Stimulated activated CD4-positive, alpha-beta T cell treated with anti-CD3 and anti-CD28 coated beads, TNF-alpha, amount 100 ng/mL, for 4 hours (primary cell): Measurements from ENCODE around the gene ITGA8.
"Not testable (repeated sequence)": the region's sequence is repeated elsewhere in the genome, so short reads cannot be mapped to it uniquely, and the experiment has no call there.

Experiments used
- DNase-seq, 3 experiments: peaks; one replicate each; pipeline ENCODE4 v3.0.0-alpha.2; 2020; ENCODE audit warnings: low read depth in 3 of 3

The ITGA8 gene

DNA sequence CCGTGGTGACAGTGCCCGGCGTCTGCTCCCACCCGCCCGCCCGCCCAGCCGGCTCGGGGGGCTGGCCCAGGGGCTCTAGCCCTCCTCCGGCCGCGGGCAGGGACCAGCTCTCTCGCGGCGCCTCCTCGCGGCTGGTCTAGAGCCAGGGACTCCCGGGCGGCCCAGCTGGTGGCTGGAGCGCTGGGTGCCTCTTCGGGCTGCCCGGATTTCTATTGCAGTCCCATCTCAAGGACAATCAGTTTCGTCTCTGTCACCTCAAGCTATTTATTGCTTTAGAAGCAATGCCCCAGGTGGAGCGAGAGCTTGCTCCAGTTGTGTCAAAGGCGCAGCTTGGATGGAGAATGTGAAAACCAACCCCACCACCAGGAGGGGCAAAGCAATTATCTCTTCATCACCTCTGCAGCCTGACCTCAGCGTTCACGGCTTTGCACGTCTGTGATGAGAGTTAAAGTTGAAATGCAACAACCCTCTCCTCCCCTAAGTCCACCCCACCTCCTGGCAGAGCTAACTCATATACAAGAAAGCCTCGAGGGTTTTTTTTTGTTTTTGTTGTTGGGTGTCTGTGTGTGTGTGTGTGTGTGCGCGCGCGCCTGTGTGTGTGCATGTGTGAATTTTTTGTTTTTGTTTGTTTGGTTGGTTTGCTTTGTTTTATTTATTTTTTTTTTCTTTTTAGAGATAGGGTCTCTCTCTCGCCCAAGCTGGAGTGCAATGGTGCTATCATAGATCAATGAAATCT lies at the start of gene ITGA8:
TSS of gene ITGA8 (minus strand) at position 24 of the 736 bp plus-strand sequence. CDS start 151 bp downstream, outside the sequence.
- no peak for DNase-seq

GRCh38 chr10:15764892-15765454 lies 45.3 kb upstream of the ITGA8 start:
- no peak for DNase-seq

- no peak for DNase-seq
Observed at GRCh38 chr10:15763006-15763405, 43.3 kb upstream of the ITGA8 start.

DNA sequence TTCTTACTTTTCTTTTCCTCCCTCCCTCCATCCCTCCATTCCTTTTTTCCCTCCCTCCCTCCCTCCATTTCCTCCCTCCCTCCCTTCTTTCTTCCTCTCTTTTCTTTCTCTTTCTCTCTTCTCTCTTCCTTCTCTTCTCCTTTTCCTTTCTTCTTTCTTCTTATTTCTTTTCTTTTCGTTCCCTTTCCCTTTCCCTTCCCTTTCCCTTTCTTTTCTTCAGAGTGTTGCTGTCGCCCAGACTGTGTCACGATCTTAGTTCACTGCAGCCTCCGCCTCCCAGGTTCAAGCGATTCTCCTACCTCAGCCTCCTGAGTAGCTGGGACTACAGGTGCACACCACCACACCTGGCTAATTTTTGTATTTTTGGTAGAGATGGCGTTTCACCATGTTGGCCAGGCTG lies 42.5 kb upstream of the ITGA8 start:
- not testable (repeated sequence) for DNase-seq

DNA sequence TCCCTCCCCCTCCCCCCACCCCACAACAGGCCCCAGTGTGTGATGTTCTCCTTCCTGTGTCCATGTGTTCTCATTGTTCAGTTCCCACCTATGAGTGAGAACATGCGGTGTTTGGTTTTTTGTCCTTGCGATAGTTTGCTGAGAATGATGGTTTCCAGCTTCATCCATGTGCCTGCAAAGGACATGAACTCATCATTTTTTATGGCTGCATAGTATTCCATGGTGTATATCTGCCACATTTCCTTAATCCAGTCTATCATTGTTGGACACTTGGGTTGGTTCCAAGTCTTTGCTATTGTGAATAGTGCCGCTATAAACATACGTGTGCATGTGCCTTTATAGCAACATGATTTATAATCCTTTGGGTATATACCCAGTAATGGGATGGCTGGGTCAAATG lies 41.5 kb upstream of the ITGA8 start:
- DNase-seq = not testable (repeated sequence)

GRCh38 chr10:15760681-15761080 lies 41.0 kb upstream of the ITGA8 start:
- no peak for DNase-seq

DNA sequence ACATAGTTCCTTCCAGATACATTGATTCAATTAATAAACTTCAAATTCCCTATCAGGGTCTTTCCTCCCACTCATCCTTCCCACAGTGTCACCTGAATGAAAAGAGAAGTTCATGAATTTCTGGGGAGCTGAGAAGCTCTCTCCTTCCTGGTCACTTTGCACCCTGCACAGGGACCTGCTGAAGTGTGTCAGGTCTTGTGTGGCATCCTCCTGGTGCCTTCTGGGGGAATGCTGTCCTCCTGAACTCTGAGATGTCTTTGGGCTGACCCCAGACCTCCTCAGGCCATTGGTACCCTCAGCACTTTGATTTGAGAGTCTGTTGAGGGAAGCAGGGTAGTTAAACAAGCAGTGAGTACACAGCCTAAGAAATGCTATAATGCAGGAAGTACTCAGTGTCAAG lies 39.5 kb upstream of the ITGA8 start:
- no peak for DNase-seq

DNA sequence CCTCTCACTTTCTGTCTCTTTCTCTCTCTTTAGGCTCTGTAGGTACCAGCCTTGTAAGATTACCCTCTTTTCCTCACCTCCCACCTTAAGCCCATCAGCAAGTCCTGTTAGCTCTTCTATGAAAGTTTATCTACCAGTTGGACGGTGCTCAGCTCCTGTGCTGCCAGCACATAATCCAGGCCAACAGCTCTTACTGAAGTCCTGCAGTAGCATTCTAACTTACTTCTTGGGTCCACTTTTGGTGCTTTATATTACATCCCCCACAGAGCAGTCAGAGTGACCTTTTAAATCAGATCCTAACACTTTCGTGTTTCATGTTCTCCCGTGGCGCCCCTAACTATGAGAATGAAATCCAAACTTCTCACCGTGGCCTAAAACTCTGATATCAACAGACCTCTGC lies 38.9 kb upstream of the ITGA8 start:
- no peak for DNase-seq

GRCh38 chr10:15754937-15755336 lies 35.2 kb upstream of the ITGA8 start:
- DNase-seq = no peak

- DNase-seq = no peak
Observed at GRCh38 chr10:15751046-15751445, 31.3 kb upstream of the ITGA8 start.

DNA sequence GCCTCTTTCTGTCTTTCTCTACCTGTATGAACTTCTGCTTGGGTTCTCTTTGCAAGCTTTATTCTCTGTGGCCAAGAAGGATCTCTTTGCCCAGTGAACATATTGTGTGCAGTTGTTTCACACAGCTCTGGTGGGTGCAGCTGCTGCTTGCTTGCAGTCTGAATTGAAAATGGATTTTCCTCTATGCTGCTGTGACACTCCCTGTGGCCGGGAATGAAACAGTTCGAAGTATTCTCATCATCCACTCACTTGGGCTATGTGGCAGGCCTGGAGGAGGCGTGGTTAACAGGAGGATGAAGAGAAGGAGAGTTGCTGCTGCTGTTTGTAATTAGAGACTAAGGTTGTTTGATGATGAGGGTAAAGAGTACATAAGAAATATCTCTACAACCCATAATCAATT lies 28.4 kb upstream of the ITGA8 start:
- no peak for DNase-seq

- no peak for DNase-seq
Observed at GRCh38 chr10:15747632-15748031, 27.9 kb upstream of the ITGA8 start.

- DNase-seq = no peak
Observed at GRCh38 chr10:15745751-15746150, 26.0 kb upstream of the ITGA8 start.

DNA sequence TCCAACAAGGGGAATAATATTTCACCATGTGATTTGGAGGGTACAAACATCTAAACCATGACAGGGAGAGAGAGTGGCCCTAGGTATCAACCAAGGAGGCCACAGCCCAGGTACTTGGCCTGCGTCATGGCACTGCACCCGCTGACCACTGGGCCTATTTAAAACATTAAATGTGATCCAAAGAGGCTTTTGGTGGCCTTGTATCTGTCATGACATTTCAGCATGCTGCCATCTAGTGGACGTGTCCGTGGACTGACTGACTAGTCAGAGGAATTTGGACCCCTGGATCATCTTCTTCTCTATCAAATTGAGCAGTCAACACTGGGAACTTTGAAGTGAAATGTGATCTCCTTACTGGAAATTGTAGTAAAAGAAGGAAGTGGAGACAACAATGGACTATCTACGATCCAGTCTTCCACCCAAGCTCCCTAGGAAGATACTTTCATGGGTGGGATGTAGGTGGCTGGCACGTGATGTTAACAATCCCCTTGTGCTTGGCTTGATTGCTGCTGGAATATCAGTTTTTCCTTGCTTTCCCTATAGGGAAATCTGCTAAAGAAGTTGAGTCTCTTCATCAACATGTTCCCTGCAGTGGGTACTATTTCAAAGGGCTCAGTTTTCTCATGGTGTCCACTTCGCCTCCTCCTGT lies 24.6 kb upstream of the ITGA8 start:
- DNase-seq = peak in 1 of 3 experiments; percentile 0

DNA sequence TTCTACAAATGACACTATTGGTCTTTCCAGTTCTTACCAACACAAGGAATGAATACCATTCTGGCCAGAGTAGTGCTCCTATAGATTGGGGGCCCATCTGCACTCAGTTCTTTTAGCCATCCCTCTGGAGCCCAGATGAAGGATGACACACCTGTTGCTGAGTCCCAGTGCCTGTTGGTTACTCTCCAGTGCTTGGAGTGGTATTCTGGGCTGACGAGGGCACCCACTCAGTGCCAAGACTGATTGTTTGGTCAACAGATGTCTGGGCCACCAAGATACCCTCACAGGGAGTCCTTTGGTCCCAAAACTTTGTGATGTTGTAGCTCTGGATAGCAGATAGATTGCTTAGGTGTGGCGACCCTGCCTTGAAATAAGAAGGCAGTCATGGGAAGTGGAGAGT lies 23.7 kb upstream of the ITGA8 start:
- DNase-seq = no peak

GRCh38 chr10:15742836-15743235 lies 23.1 kb upstream of the ITGA8 start:
- no peak for DNase-seq

- no peak for DNase-seq
Observed at GRCh38 chr10:15742102-15742501, 22.4 kb upstream of the ITGA8 start.

DNA sequence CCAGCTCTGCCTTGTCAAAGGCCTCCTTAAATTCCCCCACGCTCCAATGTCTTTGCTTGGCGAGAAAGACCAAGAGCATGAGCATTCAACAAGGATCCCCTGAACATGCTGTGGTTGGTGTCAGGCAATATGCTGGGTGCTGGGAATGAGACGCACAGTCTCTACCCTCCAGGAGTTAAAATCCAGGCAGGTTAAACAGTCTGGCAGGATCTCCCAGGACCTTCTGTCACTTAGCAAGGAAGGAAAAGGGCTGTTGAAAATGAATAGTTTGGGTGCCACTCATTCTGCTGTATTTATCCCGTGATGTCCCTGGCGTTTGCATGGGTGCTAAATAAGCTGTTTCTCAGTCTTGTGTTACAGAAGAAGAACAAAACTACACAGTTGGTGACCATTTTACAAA lies 21.9 kb upstream of the ITGA8 start:
- no peak for DNase-seq

DNA sequence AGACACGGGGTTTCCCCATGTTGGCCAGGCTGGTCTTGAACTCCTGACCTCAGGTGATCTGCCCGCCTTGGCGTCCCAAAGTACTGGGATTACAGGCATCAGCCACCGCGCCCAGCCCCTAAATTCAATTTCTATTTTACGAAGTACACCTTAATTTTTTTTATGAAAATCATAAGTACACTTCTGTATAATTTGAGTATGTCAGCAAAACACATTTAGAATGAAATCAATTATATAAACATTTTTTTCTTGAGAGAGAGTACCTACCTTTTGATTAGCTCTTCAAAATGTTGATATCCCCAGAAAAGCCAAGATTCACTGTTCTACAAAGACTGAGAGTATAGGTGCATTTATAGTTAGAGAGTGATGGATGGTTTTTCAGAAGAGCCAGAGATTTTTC lies 20.5 kb upstream of the ITGA8 start:
- DNase-seq = no peak

DNA sequence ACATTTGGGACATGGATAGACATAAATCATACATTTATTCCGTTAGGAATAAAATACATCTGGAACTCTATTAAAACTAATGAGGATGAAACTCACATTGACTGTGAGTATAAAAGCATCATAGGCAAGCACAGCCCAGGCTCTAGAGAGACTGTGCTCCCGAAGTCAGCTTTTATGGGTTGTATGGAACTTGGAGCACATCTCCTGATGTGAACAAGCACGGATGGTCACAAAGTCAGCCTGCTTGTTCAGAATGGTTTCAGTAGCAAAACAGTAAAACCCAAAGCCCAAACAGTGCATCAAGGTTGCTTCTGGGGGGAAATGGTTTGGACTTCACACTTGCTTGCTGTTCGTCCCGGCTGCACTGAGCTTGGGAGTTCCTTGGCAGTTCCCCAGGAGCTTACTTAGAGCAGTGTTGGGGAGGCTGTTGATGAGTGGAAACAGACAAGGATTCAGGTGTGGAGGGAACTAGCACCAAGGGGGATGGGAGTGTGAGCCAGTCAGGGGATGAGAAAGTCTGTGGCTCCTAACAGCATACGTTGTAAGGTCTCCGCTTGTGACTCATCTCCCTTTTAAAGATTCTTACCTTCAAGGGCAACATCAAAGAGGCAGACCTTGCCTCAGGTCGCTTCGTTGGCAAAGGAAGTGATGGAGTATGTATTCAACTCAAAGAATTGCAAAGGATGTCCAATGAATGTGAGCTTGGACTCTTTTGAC lies 19.7 kb upstream of the ITGA8 start:
- no peak for DNase-seq

- DNase-seq = no peak
Observed at GRCh38 chr10:15738270-15738925, 18.7 kb upstream of the ITGA8 start.

DNA sequence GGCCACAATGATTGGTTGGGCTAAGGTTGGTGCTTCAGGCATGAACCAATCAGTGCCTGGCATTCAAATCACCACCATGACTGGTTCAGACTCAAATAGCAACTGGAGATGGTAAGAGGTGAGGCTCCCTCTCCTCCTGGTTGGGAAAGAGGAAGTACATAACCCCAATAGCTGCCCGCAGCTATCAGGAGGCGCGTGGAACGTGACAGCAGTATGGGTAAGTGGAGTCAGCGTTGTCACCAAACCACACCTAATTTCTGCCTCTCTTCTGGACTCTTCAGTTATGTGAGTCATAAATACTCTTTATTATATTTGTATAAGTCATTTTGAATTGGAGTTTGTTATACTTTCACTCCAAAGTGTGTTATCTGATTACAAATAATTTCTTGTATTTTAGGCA lies 17.9 kb upstream of the ITGA8 start:
- no peak for DNase-seq
